GM21717 (cell line): ENCODE measurements around the gene CEP63.

Experiments used
- ATAC-seq: cut with Tn5 transposase; IDR thresholded peaks from one replicate; pipeline ENCODE4 v1.9.1; 2021; ENCODE audit warnings: mild to moderate bottlenecking, moderate library complexity; ENCODE audit not compliant: unreplicated experiment

CEP63 gene

DNA sequence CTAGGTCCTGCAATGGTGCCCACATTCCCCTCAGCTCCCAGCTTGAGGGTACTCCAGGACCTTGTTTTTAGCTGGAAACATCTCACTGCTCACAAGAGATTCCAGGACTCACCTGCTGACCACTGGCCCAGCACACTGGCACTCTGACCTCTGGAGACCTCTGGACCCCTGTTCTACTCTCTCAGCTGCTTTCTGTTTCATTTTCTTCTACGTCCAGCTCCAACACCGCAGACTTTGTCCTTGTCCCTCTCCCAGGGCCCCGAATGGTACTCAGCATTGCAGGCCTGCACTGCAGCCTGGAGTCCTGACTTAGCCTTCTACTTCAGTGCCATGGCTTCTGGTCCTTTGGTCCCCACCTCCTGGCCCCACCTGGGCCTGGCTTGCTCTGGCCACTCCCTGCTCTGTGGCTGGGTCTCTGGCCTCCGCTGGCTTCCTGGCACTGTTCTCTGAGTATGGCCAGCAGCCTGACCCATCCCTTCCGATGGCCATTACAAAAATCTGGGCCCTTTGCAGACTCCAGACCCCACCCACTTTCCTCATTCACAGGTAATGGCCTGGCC is 137.0 kb downstream of the CEP63 start:
- ATAC-seq, result no peak

DNA sequence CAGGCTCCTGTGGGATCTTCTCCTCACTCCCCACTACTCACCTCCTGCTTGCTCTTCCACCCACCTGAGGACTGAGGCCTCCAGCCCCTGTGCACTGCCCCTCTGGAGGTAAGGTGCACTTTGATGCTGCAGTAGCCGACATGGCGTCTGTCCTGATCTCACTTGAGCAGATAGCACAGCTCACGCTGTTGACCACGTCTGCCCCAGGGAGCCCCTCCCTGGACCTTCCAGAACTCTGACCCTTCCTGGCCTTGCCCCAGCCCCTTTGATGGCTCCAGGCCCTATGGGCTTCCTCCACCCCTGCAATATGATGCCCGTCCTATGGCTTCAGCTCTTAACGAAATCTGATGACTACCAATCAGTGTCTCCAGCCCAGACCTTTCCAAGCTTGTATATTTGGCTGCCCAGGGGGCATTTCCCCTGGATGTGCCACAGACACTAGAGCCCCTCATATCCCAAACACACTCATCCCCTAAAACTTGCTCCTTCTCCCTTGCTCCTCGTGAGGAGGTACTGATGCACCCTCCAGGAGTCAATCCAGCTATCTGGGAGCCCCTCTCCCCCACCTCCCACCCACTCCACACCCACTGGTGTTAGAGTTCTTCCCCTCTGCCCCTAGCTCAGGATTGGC is 137.9 kb downstream of the CEP63 start:
- no peak for ATAC-seq
